ENCODE data around the gene GET4. TPM values are rescaled to one million over a fixed set of nuclear protein-coding genes. Genes with fewer than 3 reads are reported as not detected.

GET4 gene
- total and polyA plus RNA-seq, 2 of the 8 experiments (the other 6 are each of a cell fraction or from before 2014, with no cell fraction given) = 56.7 to 74.1 TPM

DNA sequence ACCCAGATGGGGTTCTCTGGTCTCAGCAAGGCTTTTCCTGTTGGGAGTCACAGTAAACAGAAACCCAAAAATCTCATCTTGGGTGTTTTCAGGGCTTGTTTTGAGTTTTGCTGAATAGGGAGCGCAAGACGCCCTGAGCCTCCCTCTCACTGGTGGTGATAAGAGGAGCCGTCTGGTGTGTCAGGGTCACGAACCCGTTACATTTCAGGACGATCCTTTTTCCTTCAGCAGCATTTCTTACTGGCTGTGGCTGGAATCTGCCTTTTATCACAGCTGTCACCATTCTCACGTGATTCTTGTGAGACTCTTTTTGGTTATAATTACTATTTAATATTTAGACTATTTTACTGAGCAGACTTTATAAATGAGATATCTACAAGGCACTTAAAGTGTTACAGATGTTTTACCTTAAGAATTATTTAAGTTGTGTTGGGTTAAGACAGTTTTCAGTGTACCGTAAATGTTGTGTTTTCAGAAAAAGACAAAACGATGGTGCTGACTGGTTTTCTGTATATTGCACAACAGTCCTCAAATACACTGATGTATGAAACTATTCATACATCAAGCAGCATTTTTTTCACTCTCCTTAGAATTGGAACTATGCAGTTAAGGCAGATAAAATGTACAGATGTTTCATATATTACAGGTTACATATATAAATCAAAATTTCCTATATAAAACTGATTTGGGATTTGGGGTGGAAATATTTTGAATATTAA lies 2.2 kb upstream of the GET4 start:
- Histone ChIP-seq H3K18ac (ENCODE audit: extremely low read depth, low read length) (peak overlapping the region; percentile 51; the same call in 1 of the 2 replicates), H3K79me1 (ENCODE audit: low read depth, low read length) (no peaks in the 10 kb centered on the region; the same call in 1 of the 2 replicates), H2BK15ac (ENCODE audit: low read length) (no peak overlapping the region; the same call in 1 of the 2 replicates), H3K23ac (ENCODE audit: insufficient read length) (no peak overlapping the region), H3K56ac (replicated peaks; ENCODE audit: insufficient read length, low read depth, low read length) (no peak overlapping the region), H2BK12ac (ENCODE audit: low read depth, low read length) (peak overlapping the region; percentile 45; the same call in 1 of the 2 replicates), H3K36me3 (ENCODE audit: control insufficient read depth in 2 of 4, insufficient read depth in 4 of 4, low read length in 3 of 4) (peaks cover 0 to 35% (median 22%) of the 10 kb centered on the region in 4 experiments; a peak in 7 of 8 replicates), H3K27me3 (replicated peaks in 1 of 4; ENCODE audit: control insufficient read depth in 3 of 4, extremely low read depth in 1 of 4, insufficient read depth in 3 of 4, low read length in 3 of 4) (no peaks in the 10 kb centered on the region), H2AFZ (ENCODE audit: low read length) (no peak overlapping the region), H4K20me1 (replicated peaks in 1 of 2; ENCODE audit: control insufficient read depth in 1 of 2, insufficient read depth in 2 of 2, low read length in 2 of 2) (peaks cover 6 to 9% of the 10 kb centered on the region in 2 experiments), H4K5ac (ENCODE audit: insufficient read length, low read depth, low read length) (no peak overlapping the region), H3K9me3 (ENCODE audit: insufficient read depth in 2 of 2, low read depth in 1 of 2, low read length in 1 of 2) (no peaks in the 10 kb centered on the region; a peak in 1 of 4 replicates), H3K9ac (replicated peaks in 1 of 4; ENCODE audit: extremely low read depth in 1 of 4, low read depth in 3 of 4, low read length in 3 of 4) (no peak overlapping the region), H2BK20ac (ENCODE audit: low read length) (no peak overlapping the region), H3K23me2 (ENCODE audit: low read depth, low read length) (peaks cover 5% of the 10 kb centered on the region; the same call in 1 of the 2 replicates), H2BK5ac (ENCODE audit: low read depth, low read length) (no peak overlapping the region; the same call in 1 of the 2 replicates), H3K4ac (replicated peaks; ENCODE audit: insufficient read length, low read depth, low read length) (peak overlapping the region; percentile 24), H3K4me2 (ENCODE audit: insufficient read depth in 1 of 2, low read depth in 2 of 2, low read length in 2 of 2) (no peak overlapping the region), H3K4me1 (replicated peaks in 1 of 4; ENCODE audit: control insufficient read depth in 3 of 4, insufficient read depth in 4 of 4, low read length in 3 of 4) (peaks cover 0 to 5% (median 0%) of the 10 kb centered on the region in 4 experiments; a peak in 5 of 7 replicates), H4K8ac (ENCODE audit: extremely low read depth, insufficient read depth, low read length) (no peak overlapping the region), H3K79me2 (ENCODE audit: control insufficient read depth in 1 of 2, insufficient read depth in 2 of 2, low read length in 2 of 2) (peaks cover 11 to 20% of the 10 kb centered on the region in 2 experiments), H4K91ac (replicated peaks; ENCODE audit: insufficient read length, low read length) (no peak overlapping the region), H3K27ac (ENCODE audit: low read depth, low read length) (no peak overlapping the region), H3K4me3 (ENCODE audit: extremely low read depth in 1 of 4, insufficient read depth in 2 of 4, low read depth in 3 of 4, low read length in 4 of 4) (no peak overlapping the region), H3K14ac (ENCODE audit: insufficient read length) (no peak overlapping the region), H2AK5ac (ENCODE audit: low read depth, low read length) (no peak overlapping the region), H2BK120ac (replicated peaks; ENCODE audit: low read depth, low read length) (no peak overlapping the region)
- no peak for FAIRE-seq
- 88% methylated on average over 9 of the region's 9 CpGs; no CpG with 5 or more reads in 1 of the 2 experiments for WGBS, 2 experiments (ENCODE audit: extremely low coverage in 1 of 2, insufficient coverage in 1 of 2, insufficient read length in 1 of 2, insufficient replicate concordance in 2 of 2, low coverage in 1 of 2, low lambda C conversion rate in 2 of 2, missing lambda C conversion rate in 1 of 2)
- TF ChIP-seq, protein P1, sequence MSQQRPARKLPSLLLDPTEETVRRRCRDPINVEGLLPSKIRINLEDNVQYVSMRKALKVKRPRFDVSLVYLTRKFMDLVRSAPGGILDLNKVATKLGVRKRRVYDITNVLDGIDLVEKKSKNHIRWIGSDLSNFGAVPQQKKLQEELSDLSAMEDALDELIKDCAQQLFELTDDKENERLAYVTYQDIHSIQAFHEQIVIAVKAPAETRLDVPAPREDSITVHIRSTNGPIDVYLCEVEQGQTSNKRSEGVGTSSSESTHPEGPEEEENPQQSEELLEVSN (IDR thresholded peaks at IDR 0.05) = no peak
- peak; percentile 45; the same call in 1 of the 2 replicates for TF ChIP-seq CEBPB (IDR thresholded peaks at IDR 0.05; ENCODE audit: low read depth, low read length)
- ChIA-PET CTCF (ENCODE audit: partially characterized antibody) (interaction anchor here (0.6 to 4.7 kb wide), 24 partner anchors 10 to 699 kb away, joined by 3 to 38 read pairs (median 4); partner anchors contain the start of gene SUN1), POLR2A (ENCODE audit: partially characterized antibody) (interaction anchor here (0.6 to 1.0 kb wide), 2 partner anchors 15 to 57 kb away, joined by 3 to 5 read pairs; no protein-coding TSS in a partner anchor)
- no peak for DNase-seq (ENCODE audit: low read depth in 1 of 2, low spot score in 2 of 2)

All from H1 (cell line).